T-cell (primary cell): ENCODE results near the gene ARID3A. TPM values are rescaled to one million over a fixed set of nuclear protein-coding genes. Genes with fewer than 3 reads are reported as not detected.

Experiments
- ATAC-seq, 4 experiments: fragments of 200-7000 bp in 3 of 4; fragments of 150-1000 bp in 1 of 4; cut with Tn5 transposase; replicated peaks in 1 of 4; 1 replicate in 3 of 4; 2 replicates in 1 of 4; pipeline ENCODE4 v1.10.0; 2021; ENCODE audit warnings: moderate library complexity in 3 of 4, mild to moderate bottlenecking in 2 of 4, moderate number of reproducible peaks in 1 of 4
- CTCF ChIA-PET, 2 donors: fragments of 300-600 bp; sonication (Branson Sonifier 250); formaldehyde crosslinking; loops; one replicate each; lab custom pipeline; 2022; ENCODE audit warnings: antibody characterized with exemption in 2 of 2; lab: Charles Lee
- POLR2A ChIA-PET, 2 donors: fragments of 300-600 bp; sonication (Branson Sonifier 250); formaldehyde crosslinking; loops; one replicate each; lab custom pipeline; 2022; ENCODE audit warnings: antibody characterized with exemption in 2 of 2; lab: Charles Lee
- DNase-seq, 35 experiments: peaks; one replicate each; pipeline versions ENCODE4 v3.0.0 to v3.0.0-alpha.2; 2013 to 2023
- H3K27ac ChIP-seq: one replicate; pipeline ENCODE4 v1.5.1; 2013; ENCODE audit warnings: low read length
- H3K27me3 ChIP-seq, 2 experiments: replicated peaks in 1 of 2; 1 replicate in 1 of 2; 2 replicates in 1 of 2; pipeline versions ENCODE4 v1.6.1 to v1.7.0; 2013; ENCODE audit warnings: low read length in 1 of 2, mixed read lengths in 1 of 2; ENCODE audit not compliant: control insufficient read depth in 2 of 2, insufficient read depth in 2 of 2; ENCODE audit errors: extremely low read depth in 1 of 2
- H3K36me3 ChIP-seq, 2 donors: 1 replicate in 1 of 2; 2 replicates in 1 of 2; pipeline versions ENCODE4 v1.6.1 to v1.7.0; 2013; ENCODE audit warnings: low read length in 1 of 2; ENCODE audit not compliant: control insufficient read depth in 2 of 2, insufficient read depth in 1 of 2; ENCODE audit errors: extremely low read depth in 1 of 2
- H3K4me1 ChIP-seq, 2 experiments: 1 replicate in 1 of 2; 2 replicates in 1 of 2; pipeline versions ENCODE4 v1.6.1 to v1.7.0; 2013; ENCODE audit warnings: low read length in 2 of 2, mixed read lengths in 1 of 2; ENCODE audit not compliant: insufficient read depth in 2 of 2, control insufficient read depth in 1 of 2; ENCODE audit errors: extremely low read depth in 1 of 2
- H3K4me3 ChIP-seq, 2 donors: 1 replicate in 1 of 2; 2 replicates in 1 of 2; pipeline versions ENCODE4 v1.5.1 to v1.7.0; 2013; ENCODE audit warnings: mild to moderate bottlenecking in 2 of 2, low read length in 1 of 2, moderate library complexity in 1 of 2; ENCODE audit not compliant: control insufficient read depth in 1 of 2; ENCODE audit errors: extremely low read depth in 1 of 2
- H3K9me3 ChIP-seq: 2 replicates; pipeline ENCODE4 v1.7.0; 2013
- H3K27ac Mint-ChIP-seq, 2 donors: one replicate each; pipeline ENCODE4 v1.8.0; 2020 to 2021; ENCODE audit warnings: mild to moderate bottlenecking in 2 of 2, mixed read lengths in 2 of 2
- H3K27me3 Mint-ChIP-seq, 2 donors: one replicate each; pipeline ENCODE4 v1.8.0; 2021 to 2022; ENCODE audit warnings: mixed read lengths in 2 of 2
- H3K36me3 Mint-ChIP-seq: one replicate; pipeline ENCODE4 v1.8.0; 2021; ENCODE audit warnings: mixed read lengths
- H3K4me1 Mint-ChIP-seq, 3 donors: one replicate each; pipeline ENCODE4 v1.8.0; 2020 to 2022; ENCODE audit warnings: mixed read lengths in 3 of 3, mild to moderate bottlenecking in 1 of 3
- H3K4me3 Mint-ChIP-seq, 3 donors: one replicate each; pipeline ENCODE4 v1.8.0; 2020 to 2022; ENCODE audit warnings: mild to moderate bottlenecking in 3 of 3, mixed read lengths in 3 of 3, moderate library complexity in 3 of 3
- H3K9me3 Mint-ChIP-seq, 3 donors: one replicate each; pipeline ENCODE4 v1.8.0; 2020 to 2022; ENCODE audit warnings: mixed read lengths in 3 of 3
- WGBS: methylation state at CpG from one replicate; pipeline ENCODE4 v1.1.5; 2013; ENCODE audit warnings: missing lambda C conversion rate; ENCODE audit not compliant: insufficient coverage; 5-methylcytosine and 5-hydroxymethylcytosine counted together
- total RNA-seq, 35 experiments: library from RNA in 6 of 35; stranded (reverse) in 6 of 35; fragments of 120-200 nt in 1 of 35; gene quantifications; one replicate each; pipeline versions ENCODE4 v1.2.1 to v1.2.4 and lab custom pipeline; 2013 to 2026

The ARID3A gene
- total RNA-seq, 5 donors from 2014 or later (not counting 1 experiment from before 2014, with no cell fraction given) = 9.8 to 13.2 (median 12.0) TPM

DNA sequence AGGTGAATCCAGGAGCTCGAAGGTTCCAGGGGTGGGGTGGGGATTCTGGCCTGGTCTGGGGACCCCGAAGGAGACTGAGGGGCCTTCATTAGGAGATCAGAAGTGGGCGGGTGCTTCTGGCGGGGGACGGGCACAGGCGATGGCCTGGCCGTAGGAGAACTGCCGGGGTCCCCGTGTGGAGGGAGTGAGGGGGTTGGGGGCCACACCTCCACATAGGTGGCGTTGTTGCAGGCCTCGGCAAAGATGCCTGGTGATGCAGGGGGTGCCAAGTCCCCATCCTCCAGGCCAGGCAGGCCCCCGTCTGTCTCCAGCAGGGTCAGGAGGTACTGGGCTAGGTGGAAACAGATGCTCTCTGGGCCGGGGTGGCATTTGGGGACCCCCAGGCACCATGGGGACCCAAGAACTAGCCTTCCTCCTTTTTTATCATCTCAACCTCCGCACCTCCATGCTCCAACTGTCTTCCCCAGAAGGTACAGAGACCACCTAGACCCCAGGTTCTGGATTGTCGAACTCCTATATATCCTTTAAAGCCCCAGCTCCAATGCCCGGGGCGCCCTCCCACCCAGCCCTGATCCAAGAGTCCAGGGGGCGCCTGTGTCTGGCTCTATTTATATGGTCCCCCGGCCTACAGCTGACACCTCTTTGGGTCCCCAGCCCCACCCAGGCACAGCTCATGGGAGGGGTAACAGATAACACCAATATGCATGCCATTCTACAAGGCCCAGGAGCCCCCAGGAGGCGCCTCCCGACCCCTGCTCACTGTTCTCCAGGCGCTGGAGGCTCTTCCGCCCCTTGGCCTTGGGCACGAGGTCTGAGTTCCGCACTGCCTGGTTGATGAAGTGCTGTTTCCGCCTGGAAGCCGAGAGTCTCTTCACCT is 24.4 kb upstream of the ARID3A start:
- POLR2A ChIA-PET = no interaction called here
- Histone ChIP-seq H3K36me3 (peaks cover 4 to 61% of the 10 kb centered on the region in 2 donors), H3K9me3 (no peaks in the 10 kb centered on the region), H3K4me3 (no peak overlapping the region), H3K4me1 (peaks cover 2 to 70% of the 10 kb centered on the region in 2 experiments), H3K27me3 (no peaks in the 10 kb centered on the region), H3K27ac (no peak overlapping the region)
- no peaks in the 10 kb centered on the region for H3K27me3 Mint-ChIP-seq
- H3K4me1 Mint-ChIP-seq = peaks cover 32 to 55% (median 41%) of the 10 kb centered on the region in 3 donors
- CTCF ChIA-PET = interaction anchor here in 1 of 2 donors (0.6 to 1.0 kb wide), 2 partner anchors 17 to 38 kb away, joined by 3 read pairs; no protein-coding TSS in a partner anchor
- H3K9me3 Mint-ChIP-seq = no peaks in the 10 kb centered on the region
- no peak for ATAC-seq
- H3K36me3 Mint-ChIP-seq = peaks cover 12% of the 10 kb centered on the region
- H3K4me3 Mint-ChIP-seq = peak overlapping the region in 1 of 3 donors; percentile 13
- peak overlapping the region in 1 of 2 donors; percentile 16 for H3K27ac Mint-ChIP-seq
- DNase-seq = no peak
- 94% methylated on average over 21 of the region's 27 CpGs for WGBS

DNA sequence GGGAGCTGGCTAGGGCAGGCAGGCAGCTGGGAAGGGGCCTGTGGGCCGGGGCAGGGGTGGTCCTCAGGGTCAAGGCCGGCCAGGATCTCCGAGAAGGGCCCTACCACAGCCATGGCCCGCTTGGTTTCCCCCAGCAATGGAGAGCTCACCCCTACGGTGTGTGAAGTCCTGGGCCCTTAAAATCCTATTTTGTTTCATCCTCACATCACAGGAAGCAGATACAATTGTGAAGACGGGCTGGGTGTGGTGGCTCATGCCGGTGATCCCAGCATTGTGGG is 23.8 kb upstream of the ARID3A start:
- H3K4me3 Mint-ChIP-seq = peak overlapping the region in 1 of 3 donors; percentile 13
- H3K27ac ChIP-seq = no peak overlapping the region
- peaks cover 4 to 76% of the 10 kb centered on the region in 2 experiments for H3K4me1 ChIP-seq
- no peaks in the 10 kb centered on the region for H3K27me3 Mint-ChIP-seq
- no peak overlapping the region for H3K4me3 ChIP-seq
- DNase-seq (no peak), ATAC-seq (no peak)
- no peaks in the 10 kb centered on the region for H3K9me3 ChIP-seq
- 100% methylated on average over 2 of the region's 7 CpGs for WGBS
- H3K36me3 Mint-ChIP-seq = peaks cover 7% of the 10 kb centered on the region
- POLR2A ChIA-PET = no interaction called here
- H3K27ac Mint-ChIP-seq = peak overlapping the region in 1 of 2 donors; percentile 16
- peaks cover 4 to 56% of the 10 kb centered on the region in 2 donors for H3K36me3 ChIP-seq
- H3K4me1 Mint-ChIP-seq = peaks cover 38 to 57% (median 45%) of the 10 kb centered on the region in 3 donors
- CTCF ChIA-PET = interaction anchor here in 1 of 2 donors (0.6 to 1.0 kb wide), 2 partner anchors 17 to 38 kb away, joined by 3 read pairs; no protein-coding TSS in a partner anchor
- no peaks in the 10 kb centered on the region for H3K27me3 ChIP-seq
- no peaks in the 10 kb centered on the region for H3K9me3 Mint-ChIP-seq

DNA sequence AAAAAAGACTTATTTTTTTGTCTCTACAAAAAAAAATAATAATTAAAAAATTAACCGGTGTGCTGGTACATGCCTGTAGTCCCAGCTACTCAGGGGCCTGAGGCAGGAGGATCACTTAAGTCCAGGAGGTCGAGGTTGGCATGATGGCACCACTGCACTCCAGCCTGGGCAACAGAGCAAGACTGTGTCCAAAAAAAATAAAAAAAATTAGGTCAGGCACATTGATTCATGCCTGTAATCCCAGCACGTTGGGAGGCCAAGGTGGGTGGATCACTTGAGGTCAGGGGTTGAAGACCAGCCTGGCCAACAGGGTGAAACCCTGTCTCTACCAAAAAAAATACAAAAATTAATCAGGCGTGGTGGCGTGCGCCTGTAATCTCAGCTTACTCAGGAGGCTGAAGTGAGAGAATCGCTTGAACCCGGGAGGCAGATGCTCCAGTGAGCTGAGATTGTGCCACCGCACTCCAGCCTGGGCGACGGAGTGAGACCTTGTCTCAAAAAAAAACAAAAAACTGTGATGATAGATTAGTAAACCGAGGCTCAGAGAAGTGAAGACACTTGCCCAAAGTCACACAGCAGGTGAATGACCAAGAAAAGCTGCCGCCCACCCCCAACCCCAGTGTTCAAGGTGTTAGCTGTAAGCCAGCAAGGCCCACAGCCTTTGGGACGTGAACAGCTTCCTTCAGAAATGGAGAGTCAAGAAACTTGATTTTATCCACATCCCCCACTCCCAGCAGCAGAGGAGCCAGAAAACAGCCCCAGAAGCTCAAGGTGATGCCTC is 23.2 kb upstream of the ARID3A start:
- Mint-ChIP-seq H3K27me3 (no peaks in the 10 kb centered on the region), H3K27ac (peak overlapping the region; percentile 34 to 39), H3K4me1 (peaks cover 44 to 63% (median 51%) of the 10 kb centered on the region in 3 donors), H3K36me3 (peaks cover 6% of the 10 kb centered on the region), H3K9me3 (no peaks in the 10 kb centered on the region), H3K4me3 (no peak overlapping the region)
- no peak overlapping the region for H3K4me3 ChIP-seq
- H3K36me3 ChIP-seq = peaks cover 4 to 50% of the 10 kb centered on the region in 2 donors
- 93% methylated on average over 9 of the region's 14 CpGs for WGBS
- CTCF ChIA-PET = interaction anchor here (0.6 kb wide), 3 partner anchors 11 to 16 kb away, joined by 3 to 7 read pairs (median 4); no protein-coding TSS in a partner anchor
- peaks cover 10 to 82% of the 10 kb centered on the region in 2 experiments for H3K4me1 ChIP-seq
- no peaks in the 10 kb centered on the region for H3K9me3 ChIP-seq
- no peak overlapping the region for H3K27ac ChIP-seq
- ATAC-seq = no peak
- no peak for DNase-seq
- POLR2A ChIA-PET = no interaction called here
- no peaks in the 10 kb centered on the region for H3K27me3 ChIP-seq

GRCh38 chr19:903266-903797 is 22.5 kb upstream of the ARID3A start:
- peaks cover 46 to 68% (median 55%) of the 10 kb centered on the region in 3 donors for H3K4me1 Mint-ChIP-seq
- no peaks in the 10 kb centered on the region for H3K9me3 ChIP-seq
- peaks cover 4 to 47% of the 10 kb centered on the region in 2 donors for H3K36me3 ChIP-seq
- ChIA-PET CTCF (no interaction called here), POLR2A (no interaction called here)
- no peak for DNase-seq
- H3K27ac ChIP-seq = no peak overlapping the region
- peaks cover 6% of the 10 kb centered on the region for H3K36me3 Mint-ChIP-seq
- no peak overlapping the region for H3K4me3 ChIP-seq
- peaks cover 11 to 89% of the 10 kb centered on the region in 2 experiments for H3K4me1 ChIP-seq
- no peak overlapping the region for H3K4me3 Mint-ChIP-seq
- ATAC-seq = no peak
- no peaks in the 10 kb centered on the region for H3K27me3 ChIP-seq
- H3K27me3 Mint-ChIP-seq = no peaks in the 10 kb centered on the region
- 91% methylated on average over 24 of the region's 32 CpGs for WGBS
- no peaks in the 10 kb centered on the region for H3K9me3 Mint-ChIP-seq
- no peak overlapping the region for H3K27ac Mint-ChIP-seq

GRCh38 chr19:904545-904944 is 21.3 kb upstream of the ARID3A start:
- Histone ChIP-seq H3K27me3 (no peaks in the 10 kb centered on the region), H3K27ac (no peak overlapping the region), H3K4me3 (no peak overlapping the region), H3K36me3 (peaks cover 4 to 35% of the 10 kb centered on the region in 2 donors), H3K4me1 (peaks cover 14 to 89% of the 10 kb centered on the region in 2 experiments), H3K9me3 (no peaks in the 10 kb centered on the region)
- WGBS = 93% methylated on average over 6 of the region's 8 CpGs
- no peak for ATAC-seq
- Mint-ChIP-seq H3K9me3 (no peaks in the 10 kb centered on the region), H3K4me3 (peak overlapping the region in 1 of 3 donors; percentile 85), H3K27ac (peak overlapping the region; percentile 98 to 100), H3K27me3 (no peaks in the 10 kb centered on the region), H3K36me3 (peaks cover 12% of the 10 kb centered on the region), H3K4me1 (peaks cover 54 to 74% (median 64%) of the 10 kb centered on the region in 3 donors)
- ChIA-PET POLR2A (interaction anchor here in 1 of 2 donors (0.9 kb wide), 1 partner anchor 11 kb away, joined by 3 read pairs; the partner anchor contains the start of genes MED16 and RNU6-9), CTCF (no interaction called here)
- DNase-seq = no peak

- peaks cover 17% of the 10 kb centered on the region for H3K36me3 Mint-ChIP-seq
- H3K27me3 Mint-ChIP-seq = no peaks in the 10 kb centered on the region
- no peak overlapping the region for H3K4me3 ChIP-seq
- peak in 1 of 35 experiments; percentile 57 for DNase-seq
- H3K4me1 Mint-ChIP-seq = peaks cover 67 to 80% (median 73%) of the 10 kb centered on the region in 3 donors
- no peaks in the 10 kb centered on the region for H3K27me3 ChIP-seq
- peak overlapping the region; percentile 98 to 100 for H3K27ac Mint-ChIP-seq
- H3K4me1 ChIP-seq = peaks cover 26 to 91% of the 10 kb centered on the region in 2 experiments
- WGBS = no CpG with 5 or more reads among the region's 7 CpGs
- H3K4me3 Mint-ChIP-seq = peak overlapping the region; percentile 36 to 85 (median 49)
- ChIA-PET POLR2A (no interaction called here), CTCF (interaction anchor here in 1 of 2 donors (0.6 to 0.7 kb wide), 2 partner anchors 13 to 41 kb away, joined by 3 to 4 read pairs; no protein-coding TSS in a partner anchor)
- no peaks in the 10 kb centered on the region for H3K9me3 ChIP-seq
- H3K27ac ChIP-seq = peak overlapping the region; percentile 99
- ATAC-seq = no peak
- H3K9me3 Mint-ChIP-seq = no peaks in the 10 kb centered on the region
- H3K36me3 ChIP-seq = peaks cover 4 to 24% of the 10 kb centered on the region in 2 donors
Measured at GRCh38 chr19:906480-906879, 19.4 kb upstream of the ARID3A start.
